ENCODE data around the gene ZBP1. TPM values are rescaled to one million over a fixed set of nuclear protein-coding genes. Genes with fewer than 3 reads are reported as not detected.

ZBP1 gene
- polyA plus RNA-seq, 1 of the 3 experiments (the other 2 are of a cell fraction): not detected

DNA sequence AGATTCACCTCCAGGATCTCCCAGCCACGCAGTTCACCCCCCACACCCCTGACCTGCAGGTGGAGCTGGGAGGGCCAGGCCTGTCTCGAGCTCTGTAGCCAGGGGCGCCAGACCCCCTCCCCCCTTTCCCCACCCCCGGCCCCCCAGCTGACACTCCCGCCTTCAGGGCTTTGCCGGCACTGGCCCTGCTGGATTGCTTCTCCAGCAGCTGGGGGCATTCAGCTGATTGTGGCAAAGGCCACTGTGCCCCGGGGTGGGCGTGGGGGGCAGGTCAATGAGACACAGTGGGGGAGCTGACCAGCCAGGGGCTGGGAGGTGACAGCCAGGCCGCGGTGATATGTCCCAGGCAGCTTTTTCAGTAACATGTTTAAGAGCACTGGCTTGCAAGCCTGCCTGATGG, 22.2 kb downstream of the ZBP1 start:
- Histone ChIP-seq H3K27me3 (ENCODE audit: insufficient read depth) (no peaks in the 10 kb centered on the region; the same call in 1 of the 2 replicates), H3K4me2 (no peak overlapping the region), H3K79me2 (ENCODE audit: insufficient read depth) (no peaks in the 10 kb centered on the region), H3K4me3 (ENCODE audit: low read depth in 2 of 2, low read length in 1 of 2) (no peak overlapping the region), H3K9me3 (no peaks in the 10 kb centered on the region), H3K9me2 (no peaks in the 10 kb centered on the region), H3K9ac (no peak overlapping the region), H3F3A (replicated peaks; ENCODE audit: insufficient read depth) (peaks cover 4% of the 10 kb centered on the region), H3K27ac (ENCODE audit: low read depth in 2 of 2, low read length in 1 of 2) (no peak overlapping the region), H3K4me1 (ENCODE audit: control insufficient read depth in 1 of 2, insufficient read depth in 2 of 2, low read depth in 1 of 2, low read length in 1 of 2) (peaks cover 0 to 9% of the 10 kb centered on the region in 2 experiments; a peak in 1 of 4 replicates), H3K36me3 (replicated peaks in 1 of 2; ENCODE audit: control insufficient read depth in 1 of 2, insufficient read depth in 2 of 2, low read length in 1 of 2) (no peaks in the 10 kb centered on the region), H4K20me1 (ENCODE audit: insufficient read depth) (no peaks in the 10 kb centered on the region), H2AFZ (ENCODE audit: low read depth) (no peak overlapping the region)
- peak; percentile 39 for DNase-seq
- CTCF ChIA-PET: interaction anchor here (1.2 to 21.1 kb wide), 16 partner anchors 9 to 1241 kb away, joined by 4 to 403 read pairs (median 18); partner anchors contain the start of gene ZBP1
- POLR2A ChIA-PET: no interaction called here
- no peak for TF ChIP-seq RXRA (IDR thresholded peaks at IDR 0.05; ENCODE audit: borderline replicate concordance, low read depth)
- 53% methylated on average over 4 of the region's 10 CpGs for WGBS (ENCODE audit: low lambda C conversion rate)

DNA sequence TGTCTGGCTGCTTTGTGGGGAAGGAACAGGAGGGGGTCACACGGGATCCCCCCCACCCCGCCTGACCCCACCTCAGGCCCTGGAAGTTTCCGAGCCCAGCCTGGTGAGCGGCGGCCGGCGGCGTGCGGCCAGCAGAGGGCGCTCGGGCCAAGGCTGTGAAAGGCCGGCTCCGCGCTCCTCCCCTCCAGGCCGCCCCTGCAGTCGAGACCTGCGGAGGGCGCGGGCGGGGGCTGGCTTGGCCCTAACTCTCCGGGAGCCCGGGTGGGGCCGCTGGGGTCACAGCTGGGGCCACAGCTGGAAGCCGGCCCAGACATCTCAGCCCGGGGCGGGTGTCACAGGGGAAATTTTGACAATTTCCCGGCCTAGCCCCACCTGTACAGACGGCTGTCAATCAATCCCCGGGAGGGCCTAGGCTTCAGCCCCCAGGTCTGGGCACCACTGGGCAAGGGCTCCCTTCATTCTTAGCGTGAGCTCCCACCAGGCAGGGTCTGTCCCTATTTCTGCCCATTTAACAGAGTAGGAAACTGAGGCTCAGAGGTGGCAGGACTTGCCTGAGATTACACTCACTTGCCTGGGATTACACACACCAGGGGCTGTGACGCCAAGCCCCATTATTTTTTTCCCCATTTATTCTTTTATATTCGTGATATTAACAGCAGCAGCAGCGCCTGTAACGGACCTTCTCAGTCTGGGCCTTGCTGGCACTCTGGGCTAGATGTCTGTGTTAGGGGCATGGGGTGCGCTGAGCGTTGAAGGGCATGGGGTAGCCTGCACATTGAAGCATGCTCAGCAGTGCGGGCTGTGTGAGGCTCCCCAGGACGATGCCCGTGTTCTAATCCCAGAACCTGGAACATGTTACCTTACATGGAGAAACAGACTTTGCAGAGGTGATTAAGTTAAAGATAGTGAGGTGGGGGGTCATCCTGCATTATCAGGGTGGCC, 23.0 kb downstream of the ZBP1 start:
- H3K9ac ChIP-seq: no peak overlapping the region
- H3K36me3 ChIP-seq (replicated peaks in 1 of 2; ENCODE audit: control insufficient read depth in 1 of 2, insufficient read depth in 2 of 2, low read length in 1 of 2): no peaks in the 10 kb centered on the region
- DNase-seq: peak; percentile 94
- peak overlapping the region in 1 of 2 experiments; percentile 18; a peak in 1 of 4 replicates for H3K4me3 ChIP-seq (ENCODE audit: low read depth in 2 of 2, low read length in 1 of 2)
- no peaks in the 10 kb centered on the region for H4K20me1 ChIP-seq (ENCODE audit: insufficient read depth)
- 49% methylated on average over 16 of the region's 39 CpGs for WGBS (ENCODE audit: low lambda C conversion rate)
- no peaks in the 10 kb centered on the region for H3K9me2 ChIP-seq
- 0 out of 2 replicates have a peak overlapping the region, but pooled peaks have one; percentile 56 for H2AFZ ChIP-seq (ENCODE audit: low read depth)
- peaks cover 0 to 9% of the 10 kb centered on the region in 2 experiments; a peak in 1 of 4 replicates for H3K4me1 ChIP-seq (ENCODE audit: control insufficient read depth in 1 of 2, insufficient read depth in 2 of 2, low read depth in 1 of 2, low read length in 1 of 2)
- H3K27me3 ChIP-seq (ENCODE audit: insufficient read depth): no peaks in the 10 kb centered on the region
- H3F3A ChIP-seq (replicated peaks; ENCODE audit: insufficient read depth): peaks cover 4% of the 10 kb centered on the region
- H3K9me3 ChIP-seq: no peaks in the 10 kb centered on the region
- no peaks in the 10 kb centered on the region for H3K79me2 ChIP-seq (ENCODE audit: insufficient read depth)
- no peak overlapping the region for H3K27ac ChIP-seq (ENCODE audit: low read depth in 2 of 2, low read length in 1 of 2)
- H3K4me2 ChIP-seq: peak overlapping the region; percentile 76
- ChIA-PET POLR2A (no interaction called here), CTCF (interaction anchor here (0.7 to 21.1 kb wide), 42 partner anchors 10 to 1858 kb away, joined by 3 to 403 read pairs (median 6); partner anchors contain the start of genes PMEPA1 and ZBP1)
- TF ChIP-seq MEF2A (IDR thresholded peaks at IDR 0.05; ENCODE audit: borderline replicate concordance, low read depth) (no peak), MXI1 (IDR thresholded peaks at IDR 0.05; ENCODE audit: low read depth, low read length) (no peak), ELF1 (IDR thresholded peaks at IDR 0.05) (no peak), RXRA (IDR thresholded peaks at IDR 0.05; ENCODE audit: borderline replicate concordance, low read depth) (no peak), FOXJ3 (CRISPR knock-in tag; IDR thresholded peaks at IDR 0.05) (no peak), FOXM1 (IDR thresholded peaks at IDR 0.05; ENCODE audit: low read depth) (no peak), RCOR1 (IDR thresholded peaks at IDR 0.05; ENCODE audit: low read length) (no peak), GATA2 (CRISPR knock-in tag; IDR thresholded peaks at IDR 0.05) (no peak), SIN3A (IDR thresholded peaks at IDR 0.05; ENCODE audit: borderline replicate concordance, low read depth, low read length) (no peak), NRF1 (IDR thresholded peaks at IDR 0.05; ENCODE audit: low read depth, low read length) (no peak), USF2 (IDR thresholded peaks at IDR 0.05; ENCODE audit: borderline replicate concordance, low read depth, low read length) (no peak), FOSL2 (IDR thresholded peaks at IDR 0.05; ENCODE audit: borderline replicate concordance, low read depth) (no peak), PBX3 (IDR thresholded peaks at IDR 0.05) (peak; percentile 42; the same call in 1 of the 2 replicates), RFX5 (IDR thresholded peaks at IDR 0.05; ENCODE audit: low read length) (no peak), MAX (IDR thresholded peaks at IDR 0.05; ENCODE audit: low read depth) (no peak), CHD2 (IDR thresholded peaks at IDR 0.05; ENCODE audit: low read length, partially characterized antibody) (no peak), EZH2phosphoT487 (IDR thresholded peaks at IDR 0.05; ENCODE audit: borderline replicate concordance, low read depth) (no peak), USF1 (IDR thresholded peaks at IDR 0.05; ENCODE audit: borderline replicate concordance, low read depth) (no peak), TCF12 (IDR thresholded peaks at IDR 0.05) (no peak)
